Memory B cell (primary cell): ENCODE data around the gene LIMK2.
"Not testable (repeated sequence)": the region's sequence is repeated elsewhere in the genome, so short reads cannot be mapped to it uniquely, and the experiment has no call there.

ENCODE experiments used
- ATAC-seq: fragments of 150-1000 bp; cut with Tn5 transposase; 2 replicates; pipeline ENCODE4 v1.10.0; 2021; ENCODE audit warnings: low read depth, mild to moderate bottlenecking, moderate library complexity
- DNase-seq, 2 donors: peaks; one replicate each; pipeline ENCODE4 v3.0.0; 2022; ENCODE audit warnings: low spot score in 2 of 2
- H3K27ac Mint-ChIP-seq: one replicate; pipeline ENCODE4 v1.8.0; 2022; ENCODE audit warnings: mild to moderate bottlenecking, moderate library complexity, mixed read lengths
- H3K27me3 Mint-ChIP-seq: one replicate; pipeline ENCODE4 v1.8.0; 2022; ENCODE audit warnings: mixed read lengths
- H3K36me3 Mint-ChIP-seq: one replicate; pipeline ENCODE4 v1.8.0; 2022; ENCODE audit warnings: mild to moderate bottlenecking, mixed read lengths
- H3K4me1 Mint-ChIP-seq: one replicate; pipeline ENCODE4 v1.8.0; 2022; ENCODE audit warnings: mixed read lengths
- H3K4me3 Mint-ChIP-seq: one replicate; pipeline ENCODE4 v1.8.0; 2022; ENCODE audit warnings: mild to moderate bottlenecking, moderate library complexity, mixed read lengths
- H3K9me3 Mint-ChIP-seq: one replicate; pipeline ENCODE4 v1.8.0; 2022; ENCODE audit warnings: mixed read lengths

LIMK2 gene

GRCh38 chr22:31199187-31199586 is 12.9 kb upstream of the LIMK2 start:
- no peak overlapping the region for H3K4me3 Mint-ChIP-seq
- no peak overlapping the region for H3K27ac Mint-ChIP-seq
- ATAC-seq (no peak), DNase-seq (no peak)
- no peaks in the 10 kb centered on the region for H3K27me3 Mint-ChIP-seq
- H3K4me1 Mint-ChIP-seq = peaks cover 4% of the 10 kb centered on the region
- peaks cover 16% of the 10 kb centered on the region for H3K36me3 Mint-ChIP-seq
- no peaks in the 10 kb centered on the region for H3K9me3 Mint-ChIP-seq

GRCh38 chr22:31204352-31204984 is 7.6 kb upstream of the LIMK2 start:
- H3K27ac Mint-ChIP-seq, H3K9me3 Mint-ChIP-seq, H3K4me3 Mint-ChIP-seq, DNase-seq, H3K27me3 Mint-ChIP-seq, ATAC-seq, H3K4me1 Mint-ChIP-seq: not testable (repeated sequence)
- peaks cover 11% of the 10 kb centered on the region for H3K36me3 Mint-ChIP-seq

- not testable (repeated sequence) for ATAC-seq, DNase-seq, H3K9me3 Mint-ChIP-seq, H3K27ac Mint-ChIP-seq, H3K4me3 Mint-ChIP-seq, H3K27me3 Mint-ChIP-seq, H3K4me1 Mint-ChIP-seq
- peaks cover 11% of the 10 kb centered on the region for H3K36me3 Mint-ChIP-seq
These were observed 7.0 kb upstream of the LIMK2 start for GRCh38 chr22:31205059-31205458.

- Mint-ChIP-seq H3K4me1 (peaks cover 11% of the 10 kb centered on the region), H3K36me3 (peaks cover 11% of the 10 kb centered on the region)
- H3K27me3 Mint-ChIP-seq, H3K9me3 Mint-ChIP-seq, DNase-seq, H3K27ac Mint-ChIP-seq, H3K4me3 Mint-ChIP-seq, ATAC-seq: not testable (repeated sequence)
These were observed 5.6 kb upstream of the LIMK2 start for GRCh38 chr22:31206460-31206859.

GRCh38 chr22:31206896-31207687 is 5.0 kb upstream of the LIMK2 start:
- Mint-ChIP-seq H3K36me3 (peaks cover 10% of the 10 kb centered on the region), H3K27me3 (no peaks in the 10 kb centered on the region), H3K27ac (no peak overlapping the region), H3K9me3 (no peaks in the 10 kb centered on the region), H3K4me1 (peaks cover 15% of the 10 kb centered on the region), H3K4me3 (no peak overlapping the region)
- DNase-seq = no peak
- no peak for ATAC-seq

- ATAC-seq (no peak), DNase-seq (no peak)
- peak overlapping the region; percentile 67 for H3K4me3 Mint-ChIP-seq
- H3K4me1 Mint-ChIP-seq = peaks cover 18% of the 10 kb centered on the region
- H3K27me3 Mint-ChIP-seq = no peaks in the 10 kb centered on the region
- H3K27ac Mint-ChIP-seq = peak overlapping the region; percentile 35
- H3K36me3 Mint-ChIP-seq = peaks cover 1% of the 10 kb centered on the region
- no peaks in the 10 kb centered on the region for H3K9me3 Mint-ChIP-seq
These were observed 1.3 kb upstream of the LIMK2 start for GRCh38 chr22:31210556-31211421.

GRCh38 chr22:31211482-31211861 is 626 bp upstream of the LIMK2 start:
- Mint-ChIP-seq H3K4me3 (peak overlapping the region; percentile 91), H3K27ac (peak overlapping the region; percentile 84), H3K4me1 (peaks cover 24% of the 10 kb centered on the region), H3K9me3 (no peaks in the 10 kb centered on the region), H3K27me3 (no peaks in the 10 kb centered on the region), H3K36me3 (peaks cover 1% of the 10 kb centered on the region)
- no peak for DNase-seq
- ATAC-seq = no peak

GRCh38 chr22:31212783-31213629 is 908 bp downstream of the LIMK2 start:
- H3K36me3 Mint-ChIP-seq = no peaks in the 10 kb centered on the region
- no peak for DNase-seq
- no peak for ATAC-seq
- H3K4me1 Mint-ChIP-seq = peaks cover 27% of the 10 kb centered on the region
- H3K4me3 Mint-ChIP-seq = peak overlapping the region; percentile 91
- no peak overlapping the region for H3K27ac Mint-ChIP-seq
- H3K27me3 Mint-ChIP-seq = no peaks in the 10 kb centered on the region
- no peaks in the 10 kb centered on the region for H3K9me3 Mint-ChIP-seq

- no peak for ATAC-seq
- no peaks in the 10 kb centered on the region for H3K36me3 Mint-ChIP-seq
- H3K27ac Mint-ChIP-seq = no peak overlapping the region
- no peaks in the 10 kb centered on the region for H3K27me3 Mint-ChIP-seq
- no peak for DNase-seq
- no peaks in the 10 kb centered on the region for H3K9me3 Mint-ChIP-seq
- H3K4me1 Mint-ChIP-seq = peaks cover 31% of the 10 kb centered on the region
- H3K4me3 Mint-ChIP-seq = no peak overlapping the region
These were observed 3.0 kb downstream of the LIMK2 start for GRCh38 chr22:31215018-31215535.

GRCh38 chr22:31218565-31219262 is 6.6 kb downstream of the LIMK2 start:
- Mint-ChIP-seq H3K4me3 (no peak overlapping the region), H3K27ac (peak overlapping the region; percentile 64), H3K4me1 (peaks cover 29% of the 10 kb centered on the region), H3K9me3 (no peaks in the 10 kb centered on the region), H3K27me3 (no peaks in the 10 kb centered on the region), H3K36me3 (no peaks in the 10 kb centered on the region)
- ATAC-seq (no peak), DNase-seq (no peak)

- no peak overlapping the region for H3K4me3 Mint-ChIP-seq
- H3K4me1 Mint-ChIP-seq = peaks cover 25% of the 10 kb centered on the region
- no peaks in the 10 kb centered on the region for H3K9me3 Mint-ChIP-seq
- H3K36me3 Mint-ChIP-seq = peaks cover 2% of the 10 kb centered on the region
- ATAC-seq = no peak
- H3K27ac Mint-ChIP-seq = no peak overlapping the region
- DNase-seq = no peak
- H3K27me3 Mint-ChIP-seq = no peaks in the 10 kb centered on the region
These were observed 9.0 kb downstream of the LIMK2 start for GRCh38 chr22:31221084-31221483.

GRCh38 chr22:31222736-31223135 is 10.6 kb downstream of the LIMK2 start:
- DNase-seq (no peak), ATAC-seq (no peak)
- Mint-ChIP-seq H3K27ac (no peak overlapping the region), H3K27me3 (no peaks in the 10 kb centered on the region), H3K4me1 (peaks cover 22% of the 10 kb centered on the region), H3K36me3 (peaks cover 2% of the 10 kb centered on the region), H3K4me3 (no peak overlapping the region), H3K9me3 (no peaks in the 10 kb centered on the region)

GRCh38 chr22:31223786-31224191 is 11.7 kb downstream of the LIMK2 start:
- Mint-ChIP-seq H3K36me3 (peaks cover 2% of the 10 kb centered on the region), H3K4me1 (peaks cover 21% of the 10 kb centered on the region), H3K27me3 (no peaks in the 10 kb centered on the region), H3K27ac (peak overlapping the region; percentile 28), H3K9me3 (no peaks in the 10 kb centered on the region), H3K4me3 (no peak overlapping the region)
- ATAC-seq (no peak), DNase-seq (no peak)
